Hepatocyte (in vitro differentiated cells): ENCODE measurements around the gene TNS4. TPM values are rescaled to one million over a fixed set of nuclear protein-coding genes. Genes with fewer than 3 reads are reported as not detected.

ENCODE experiments used
- DNase-seq: peaks from one replicate; pipeline ENCODE4 v3.0.0-alpha.2; 2016; ENCODE audit warnings: low spot score
- H2AFZ ChIP-seq: fragments of 200-600 bp; sonication (generic); 2 replicates; pipeline ENCODE4 v1.6.0; 2016; ENCODE audit warnings: antibody characterized with exemption, mild to moderate bottlenecking
- H3K27ac ChIP-seq: fragments of 200-600 bp; sonication (generic); 2 replicates; pipeline ENCODE4 v1.5.1; 2016; ENCODE audit warnings: mild to moderate bottlenecking
- H3K27me3 ChIP-seq: fragments of 200-600 bp; sonication (generic); 2 replicates; pipeline ENCODE4 v1.6.1; 2016
- H3K36me3 ChIP-seq: fragments of 200-600 bp; sonication (generic); replicated peaks from 2 replicates; pipeline ENCODE4 v1.5.1; 2016; ENCODE audit warnings: low read depth; ENCODE audit not compliant: insufficient read depth
- H3K4me1 ChIP-seq: fragments of 200-600 bp; sonication (generic); 2 replicates; pipeline ENCODE4 v1.5.1; 2016; ENCODE audit warnings: mild to moderate bottlenecking, moderate library complexity; ENCODE audit not compliant: insufficient read depth
- H3K4me2 ChIP-seq: fragments of 200-600 bp; sonication (generic); 2 replicates; pipeline ENCODE4 v1.6.0; 2016
- H3K4me3 ChIP-seq: fragments of 200-600 bp; sonication (generic); 2 replicates; pipeline ENCODE4 v1.5.1; 2016; ENCODE audit warnings: mild to moderate bottlenecking
- H3K79me2 ChIP-seq: fragments of 200-600 bp; sonication (generic); 2 replicates; pipeline ENCODE4 v1.6.0; 2017; ENCODE audit warnings: mild to moderate bottlenecking
- H3K9me2 ChIP-seq: fragments of 200-600 bp; sonication (generic); replicated peaks from 2 replicates; pipeline ENCODE4 v1.6.0; 2017; ENCODE audit warnings: mild to moderate bottlenecking; ENCODE audit not compliant: insufficient read depth
- H3K9me3 ChIP-seq: fragments of 200-600 bp; sonication (generic); 2 replicates; pipeline ENCODE4 v1.5.1; 2016; ENCODE audit warnings: low read depth, mild to moderate bottlenecking
- H4K20me1 ChIP-seq: fragments of 200-600 bp; sonication (generic); 2 replicates; pipeline ENCODE4 v1.6.0; 2016; ENCODE audit warnings: mild to moderate bottlenecking; ENCODE audit not compliant: insufficient read depth, poor library complexity, severe bottlenecking
- CTCF ChIP-seq: fragments of 200-600 bp; sonication (generic); IDR thresholded peaks from 2 replicates; pipeline ENCODE4 v1.5.1; 2016; ENCODE audit warnings: antibody characterized with exemption, mild to moderate bottlenecking; ENCODE audit not compliant: poor library complexity
- EZH2 ChIP-seq: fragments of 200-600 bp; sonication (generic); IDR thresholded peaks from 2 replicates; pipeline ENCODE4 v1.6.1; 2016; ENCODE audit warnings: antibody characterized with exemption, mild to moderate bottlenecking, borderline replicate concordance
- EZH2phosphoT487 ChIP-seq: fragments of 200-600 bp; sonication (generic); IDR thresholded peaks from one replicate; pipeline ENCODE4 v1.6.1; 2018; ENCODE audit warnings: antibody characterized with exemption, mild to moderate bottlenecking, low read depth, moderate library complexity; ENCODE audit not compliant: unreplicated experiment, severe bottlenecking
- WGBS: methylation state at CpG from one replicate; pipeline ENCODE4 v1.1.6; 2016; ENCODE audit warnings: low lambda C conversion rate; ENCODE audit errors: missing lambda C conversion rate; 5-methylcytosine and 5-hydroxymethylcytosine counted together
- polyA plus RNA-seq: library from polyadenylated mRNA; unstranded; fragments of >200 nt; fragmentation: Nextera tagmentation; extraction: Ambion mirVana; gene quantifications from 2 replicates; pipeline ENCODE4 v1.2.1, GENCODE V29; 2016
- total RNA-seq: library from RNA; depleted of rRNA; stranded (reverse); fragments of >200 nt; gene quantifications from 2 replicates; pipeline ENCODE4 v1.2.3, GENCODE V29; 2014

Gene TNS4
- total and polyA plus RNA-seq, 2 experiments from 2014 or later, result 0.07 TPM; not detected in 1

GRCh38 chr17:40530531-40530994 is 29.1 kb upstream of the TNS4 start:
- no peaks in the 10 kb centered on the region for H3K9me3 ChIP-seq
- no peaks in the 10 kb centered on the region for H3K27me3 ChIP-seq
- H3K27ac ChIP-seq, result no peak overlapping the region
- H3K4me2 ChIP-seq, result no peak overlapping the region
- H3K36me3 ChIP-seq, result no peaks in the 10 kb centered on the region
- no peak for DNase-seq
- H3K4me3 ChIP-seq, result no peak overlapping the region
- H3K9me2 ChIP-seq, result no peaks in the 10 kb centered on the region
- WGBS, result 86% methylated on average over 5 of the region's 5 CpGs
- no peaks in the 10 kb centered on the region for H3K4me1 ChIP-seq
- H4K20me1 ChIP-seq, result no peaks in the 10 kb centered on the region
- TF ChIP-seq EZH2 (no peak), CTCF (no peak), EZH2phosphoT487 (no peak)
- H2AFZ ChIP-seq, result no peak overlapping the region
- no peaks in the 10 kb centered on the region for H3K79me2 ChIP-seq

- H3K9me3 ChIP-seq, result no peaks in the 10 kb centered on the region
Observed at GRCh38 chr17:40529991-40530390, 28.6 kb upstream of the TNS4 start.

GRCh38 chr17:40528692-40529417 is 27.4 kb upstream of the TNS4 start:
- H3K4me3 ChIP-seq, result no peak overlapping the region
- WGBS, result 81% methylated on average over 10 of the region's 10 CpGs
- H3K36me3 ChIP-seq, result no peaks in the 10 kb centered on the region
- H4K20me1 ChIP-seq, result no peaks in the 10 kb centered on the region
- no peaks in the 10 kb centered on the region for H3K9me2 ChIP-seq
- no peaks in the 10 kb centered on the region for H3K4me1 ChIP-seq
- H3K9me3 ChIP-seq, result no peaks in the 10 kb centered on the region
- H3K27me3 ChIP-seq, result no peaks in the 10 kb centered on the region
- TF ChIP-seq EZH2phosphoT487 (no peak), EZH2 (no peak), CTCF (no peak)
- DNase-seq, result no peak
- no peaks in the 10 kb centered on the region for H3K79me2 ChIP-seq
- no peak overlapping the region for H3K27ac ChIP-seq
- no peak overlapping the region for H2AFZ ChIP-seq
- H3K4me2 ChIP-seq, result no peak overlapping the region

More at GRCh38 chr17:40529991-40530390, 28.6 kb upstream of the TNS4 start:
- TF ChIP-seq EZH2 (no peak), EZH2phosphoT487 (no peak), CTCF (no peak)
- H3K9me2 ChIP-seq, result no peaks in the 10 kb centered on the region
- no peaks in the 10 kb centered on the region for H3K79me2 ChIP-seq
- no peak overlapping the region for H2AFZ ChIP-seq
- no peak overlapping the region for H3K27ac ChIP-seq
- no peak overlapping the region for H3K4me2 ChIP-seq
- no peaks in the 10 kb centered on the region for H3K36me3 ChIP-seq
- H3K4me1 ChIP-seq, result no peaks in the 10 kb centered on the region
- DNase-seq, result no peak
- H3K4me3 ChIP-seq, result no peak overlapping the region
- 100% methylated on average over 2 of the region's 2 CpGs for WGBS
- no peaks in the 10 kb centered on the region for H4K20me1 ChIP-seq
- no peaks in the 10 kb centered on the region for H3K27me3 ChIP-seq
